GM18861 (cell line): ENCODE measurements around the gene MAP1LC3A.

Source experiments
- ATAC-seq: cut with Tn5 transposase; IDR thresholded peaks from one replicate; pipeline ENCODE4 v1.9.1; 2021; ENCODE audit not compliant: unreplicated experiment

Gene MAP1LC3A

GRCh38 chr20:34528921-34529297 is 29.6 kb upstream of the MAP1LC3A start:
- ATAC-seq, result no peak

- ATAC-seq, result no peak
Observed at GRCh38 chr20:34529742-34530141, 28.8 kb upstream of the MAP1LC3A start.

- no peak for ATAC-seq
Observed at GRCh38 chr20:34530342-34530741, 28.2 kb upstream of the MAP1LC3A start.

- no peak for ATAC-seq
Observed at GRCh38 chr20:34531608-34532265, 26.8 kb upstream of the MAP1LC3A start.

GRCh38 chr20:34532320-34532719 is 26.2 kb upstream of the MAP1LC3A start:
- no peak for ATAC-seq

GRCh38 chr20:34532756-34533155 is 25.8 kb upstream of the MAP1LC3A start:
- ATAC-seq, result no peak

GRCh38 chr20:34534391-34535165 is 23.9 kb upstream of the MAP1LC3A start:
- no peak for ATAC-seq

- ATAC-seq, result no peak
Observed at GRCh38 chr20:34535301-34535840, 23.1 kb upstream of the MAP1LC3A start.

- ATAC-seq, result no peak
Observed at GRCh38 chr20:34535857-34536256, 22.7 kb upstream of the MAP1LC3A start.

- no peak for ATAC-seq
Observed at GRCh38 chr20:34536798-34537394, 21.6 kb upstream of the MAP1LC3A start.

GRCh38 chr20:34537651-34538050 is 20.9 kb upstream of the MAP1LC3A start:
- ATAC-seq, result no peak

- ATAC-seq, result no peak
Observed at GRCh38 chr20:34538671-34539123, 19.8 kb upstream of the MAP1LC3A start.

GRCh38 chr20:34539756-34540155 is 18.8 kb upstream of the MAP1LC3A start:
- no peak for ATAC-seq

GRCh38 chr20:34540596-34541263 is 17.8 kb upstream of the MAP1LC3A start:
- no peak for ATAC-seq

GRCh38 chr20:34541264-34541901 is 17.1 kb upstream of the MAP1LC3A start:
- ATAC-seq, result no peak

- no peak for ATAC-seq
Observed at GRCh38 chr20:34541917-34542316, 16.6 kb upstream of the MAP1LC3A start.

- no peak for ATAC-seq
Observed at GRCh38 chr20:34542439-34542838, 16.1 kb upstream of the MAP1LC3A start.

GRCh38 chr20:34543463-34544056 is 15.0 kb upstream of the MAP1LC3A start:
- ATAC-seq, result no peak

- no peak for ATAC-seq
Observed at GRCh38 chr20:34544109-34544796, 14.3 kb upstream of the MAP1LC3A start.

- no peak for ATAC-seq
Observed at GRCh38 chr20:34546751-34547181, 11.8 kb upstream of the MAP1LC3A start.
